Stimulated activated effector memory CD8-positive, alpha-beta T cell treated with anti-CD3 and anti-CD28 coated beads, Interleukin-12 subunit alpha, Interleukin-12 subunit beta, amount 100 ng/mL, for 72 hours (primary cell): Measurements from ENCODE around the gene CPEB4.

Experiments
- ATAC-seq: fragments of 150-1000 bp; cut with Tn5 transposase; 2 replicates; pipeline ENCODE4 v1.10.0; 2021
- DNase-seq, 2 donors: peaks; one replicate each; pipeline ENCODE4 v3.0.0; 2021 to 2022; ENCODE audit warnings: low spot score in 2 of 2
- H3K27ac Mint-ChIP-seq: one replicate; pipeline ENCODE4 v1.8.0; 2022; ENCODE audit warnings: mild to moderate bottlenecking, mixed read lengths
- H3K36me3 Mint-ChIP-seq: one replicate; pipeline ENCODE4 v1.8.0; 2022; ENCODE audit warnings: mild to moderate bottlenecking, mixed read lengths
- H3K4me1 Mint-ChIP-seq: one replicate; pipeline ENCODE4 v1.8.0; 2022; ENCODE audit warnings: mixed read lengths
- H3K4me3 Mint-ChIP-seq: one replicate; pipeline ENCODE4 v1.8.0; 2022; ENCODE audit warnings: mild to moderate bottlenecking, mixed read lengths
- H3K9me3 Mint-ChIP-seq: one replicate; pipeline ENCODE4 v1.8.0; 2022; ENCODE audit warnings: mixed read lengths

The CPEB4 gene

GRCh38 chr5:173855162-173855994 is 32.8 kb upstream of the CPEB4 start:
- Mint-ChIP-seq H3K36me3 (no peaks in the 10 kb centered on the region), H3K27ac (peak overlapping the region; percentile 46), H3K4me1 (peaks cover 23% of the 10 kb centered on the region), H3K4me3 (no peak overlapping the region), H3K9me3 (no peaks in the 10 kb centered on the region)
- DNase-seq (no peak), ATAC-seq (no peak)

GRCh38 chr5:173855995-173856656 is 32.0 kb upstream of the CPEB4 start:
- no peaks in the 10 kb centered on the region for H3K9me3 Mint-ChIP-seq
- ATAC-seq (no peak), DNase-seq (no peak)
- H3K4me3 Mint-ChIP-seq, result no peak overlapping the region
- peaks cover 23% of the 10 kb centered on the region for H3K4me1 Mint-ChIP-seq
- no peaks in the 10 kb centered on the region for H3K36me3 Mint-ChIP-seq
- H3K27ac Mint-ChIP-seq, result peak overlapping the region; percentile 46

GRCh38 chr5:173857234-173857633 is 30.9 kb upstream of the CPEB4 start:
- Mint-ChIP-seq H3K4me1 (peaks cover 23% of the 10 kb centered on the region), H3K9me3 (no peaks in the 10 kb centered on the region), H3K36me3 (no peaks in the 10 kb centered on the region), H3K27ac (no peak overlapping the region), H3K4me3 (no peak overlapping the region)
- ATAC-seq (no peak), DNase-seq (no peak)

DNA sequence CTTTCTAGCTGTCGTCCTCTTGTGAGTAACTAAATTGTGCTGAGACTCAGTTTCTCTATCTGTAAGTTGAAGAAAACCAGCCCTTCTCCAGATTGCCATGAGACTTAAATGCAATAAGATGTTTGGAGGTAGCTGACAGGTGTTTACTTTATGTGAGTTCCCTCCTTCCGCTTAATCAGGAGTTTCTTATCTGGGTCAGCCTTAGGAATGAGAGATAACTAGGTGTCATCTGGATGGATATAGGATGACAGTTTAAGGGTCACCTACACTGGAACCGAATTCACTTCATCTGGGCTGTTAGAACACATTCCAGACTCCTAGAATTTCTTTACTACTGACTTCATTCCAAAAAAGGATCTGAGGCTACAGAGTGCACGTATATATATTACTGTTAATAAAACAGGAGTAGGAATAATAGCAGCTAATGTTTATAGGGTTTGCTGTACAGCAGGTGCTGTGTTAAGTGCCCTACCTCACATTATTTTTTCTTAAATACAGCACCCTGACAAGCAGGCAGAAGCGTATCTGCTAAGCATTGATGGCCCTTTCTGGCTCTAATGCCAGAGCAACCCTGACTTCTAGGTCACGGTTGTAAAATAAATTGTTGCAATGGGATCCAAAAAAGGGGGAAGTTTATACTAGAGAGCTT is 30.0 kb upstream of the CPEB4 start:
- ATAC-seq (no peak), DNase-seq (no peak)
- Mint-ChIP-seq H3K27ac (no peak overlapping the region), H3K4me1 (peaks cover 23% of the 10 kb centered on the region), H3K4me3 (no peak overlapping the region), H3K9me3 (no peaks in the 10 kb centered on the region), H3K36me3 (no peaks in the 10 kb centered on the region)

- no peaks in the 10 kb centered on the region for H3K36me3 Mint-ChIP-seq
- H3K27ac Mint-ChIP-seq, result no peak overlapping the region
- peaks cover 16% of the 10 kb centered on the region for H3K4me1 Mint-ChIP-seq
- ATAC-seq, result no peak
- no peak for DNase-seq
- no peaks in the 10 kb centered on the region for H3K9me3 Mint-ChIP-seq
- H3K4me3 Mint-ChIP-seq, result no peak overlapping the region
Observed at GRCh38 chr5:173858670-173859407, 29.3 kb upstream of the CPEB4 start.

DNA sequence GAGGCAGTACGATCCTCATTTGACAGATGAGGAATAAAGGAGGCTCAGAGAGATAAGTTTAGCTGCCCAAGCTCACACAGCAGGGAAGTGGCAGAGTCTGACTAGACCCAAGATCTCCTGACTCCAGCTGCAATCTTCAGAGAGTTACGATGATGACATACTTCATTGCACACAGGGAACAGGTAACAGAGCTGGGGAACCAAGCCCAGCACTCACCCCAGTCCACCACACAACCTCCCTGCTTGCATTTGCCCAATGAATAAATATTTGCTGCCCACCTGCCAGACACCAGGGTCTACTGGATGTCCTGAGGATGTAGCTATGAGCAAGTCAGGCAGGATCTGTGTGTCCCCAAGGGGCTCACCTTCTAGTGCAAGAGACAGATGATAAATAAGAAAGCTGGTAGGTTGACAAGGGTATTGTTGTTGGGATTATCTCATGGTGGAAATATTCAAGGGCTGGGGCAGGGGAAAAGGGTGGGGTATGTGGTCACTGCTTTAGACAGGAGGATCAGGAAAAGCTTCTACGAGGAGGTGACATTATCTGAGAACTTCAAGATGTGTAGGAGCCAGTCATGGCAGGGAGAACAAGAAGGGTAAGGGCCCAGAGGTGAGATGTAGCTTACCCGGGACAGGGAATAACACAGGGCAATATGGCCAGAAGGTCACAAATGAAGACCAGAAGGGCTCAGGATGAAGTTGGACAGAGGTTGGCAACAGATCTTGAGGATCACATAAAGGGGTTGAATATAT is 28.6 kb upstream of the CPEB4 start:
- DNase-seq (no peak), ATAC-seq (no peak)
- H3K4me3 Mint-ChIP-seq, result no peak overlapping the region
- H3K9me3 Mint-ChIP-seq, result no peaks in the 10 kb centered on the region
- peaks cover 9% of the 10 kb centered on the region for H3K4me1 Mint-ChIP-seq
- H3K27ac Mint-ChIP-seq, result no peak overlapping the region
- no peaks in the 10 kb centered on the region for H3K36me3 Mint-ChIP-seq

DNA sequence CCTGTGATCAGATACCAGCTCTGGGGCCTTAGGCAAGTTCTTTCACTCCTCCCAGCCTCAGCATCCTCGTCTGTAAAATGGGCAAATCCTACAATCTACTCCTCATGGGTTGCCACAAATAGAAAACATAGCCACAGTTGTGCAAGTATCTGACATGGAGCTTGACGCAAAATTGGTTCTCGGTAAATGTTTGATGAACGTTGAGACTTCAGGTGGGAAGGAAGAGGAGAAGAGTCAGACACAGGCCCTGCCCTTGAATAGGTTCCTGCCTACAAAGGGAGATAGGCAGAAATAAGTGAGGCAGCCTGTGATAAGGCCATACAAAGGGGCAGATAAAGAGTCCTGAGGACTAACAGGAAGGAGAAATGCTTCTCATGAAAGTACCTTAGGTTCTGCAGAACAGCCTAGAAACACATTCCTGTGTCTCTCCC is 26.1 kb upstream of the CPEB4 start:
- ATAC-seq, result no peak
- Mint-ChIP-seq H3K36me3 (no peaks in the 10 kb centered on the region), H3K27ac (no peak overlapping the region), H3K9me3 (no peaks in the 10 kb centered on the region), H3K4me1 (no peaks in the 10 kb centered on the region), H3K4me3 (no peak overlapping the region)
- no peak for DNase-seq

- DNase-seq (no peak), ATAC-seq (no peak)
- Mint-ChIP-seq H3K4me3 (no peak overlapping the region), H3K36me3 (no peaks in the 10 kb centered on the region), H3K4me1 (no peaks in the 10 kb centered on the region), H3K27ac (no peak overlapping the region), H3K9me3 (no peaks in the 10 kb centered on the region)
Observed at GRCh38 chr5:173863359-173863758, 24.8 kb upstream of the CPEB4 start.

GRCh38 chr5:173864126-173865050 is 23.8 kb upstream of the CPEB4 start:
- ATAC-seq (no peak), DNase-seq (no peak)
- no peaks in the 10 kb centered on the region for H3K9me3 Mint-ChIP-seq
- no peaks in the 10 kb centered on the region for H3K36me3 Mint-ChIP-seq
- no peak overlapping the region for H3K4me3 Mint-ChIP-seq
- no peaks in the 10 kb centered on the region for H3K4me1 Mint-ChIP-seq
- H3K27ac Mint-ChIP-seq, result no peak overlapping the region

- ATAC-seq (no peak), DNase-seq (no peak)
- H3K27ac Mint-ChIP-seq, result no peak overlapping the region
- H3K36me3 Mint-ChIP-seq, result no peaks in the 10 kb centered on the region
- H3K4me3 Mint-ChIP-seq, result no peak overlapping the region
- no peaks in the 10 kb centered on the region for H3K4me1 Mint-ChIP-seq
- H3K9me3 Mint-ChIP-seq, result no peaks in the 10 kb centered on the region
Observed at GRCh38 chr5:173866243-173866857, 21.8 kb upstream of the CPEB4 start.

DNA sequence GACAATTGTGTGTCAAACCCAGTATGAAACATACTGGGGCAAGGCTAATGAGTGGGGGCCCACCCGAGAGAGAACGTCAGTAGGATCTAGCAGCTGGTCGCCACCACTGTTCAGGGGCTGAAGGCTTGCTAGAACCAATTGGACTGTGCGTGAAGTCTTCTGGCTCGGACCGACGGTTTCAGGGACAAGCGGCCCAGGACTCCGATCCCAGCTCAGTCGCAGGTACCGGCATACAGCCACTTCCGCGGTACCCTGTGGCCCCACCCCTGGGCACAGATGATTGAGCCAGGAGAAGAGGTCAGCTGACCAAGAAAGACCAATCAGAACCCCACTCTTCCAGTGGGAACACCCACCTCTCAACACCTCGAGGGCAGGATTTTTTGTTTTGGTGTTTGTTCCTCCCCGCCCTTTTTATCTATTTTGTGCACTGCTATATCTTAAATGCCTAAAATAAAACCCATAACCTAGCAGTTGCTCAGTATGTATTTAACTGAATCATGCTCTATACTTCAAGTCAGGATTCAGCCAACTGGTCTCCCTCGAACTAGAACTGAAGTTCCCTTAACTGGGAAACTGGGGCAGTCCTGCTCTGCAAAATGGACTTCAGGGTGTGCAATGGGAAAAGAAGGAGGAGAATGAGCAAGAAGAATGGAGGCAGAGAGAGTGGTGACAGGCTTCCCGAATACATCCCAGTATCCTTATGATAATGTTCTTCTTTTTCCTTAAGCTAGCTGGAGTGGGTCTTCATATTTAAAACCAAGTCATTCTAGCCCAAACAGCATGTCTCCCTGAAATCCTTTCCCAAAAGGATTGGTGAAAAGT is 21.1 kb upstream of the CPEB4 start:
- H3K27ac Mint-ChIP-seq, result no peak overlapping the region
- H3K4me3 Mint-ChIP-seq, result no peak overlapping the region
- no peak for DNase-seq
- H3K4me1 Mint-ChIP-seq, result no peaks in the 10 kb centered on the region
- no peaks in the 10 kb centered on the region for H3K36me3 Mint-ChIP-seq
- no peak for ATAC-seq
- no peaks in the 10 kb centered on the region for H3K9me3 Mint-ChIP-seq

- Mint-ChIP-seq H3K27ac (no peak overlapping the region), H3K4me1 (no peaks in the 10 kb centered on the region), H3K4me3 (no peak overlapping the region), H3K36me3 (no peaks in the 10 kb centered on the region), H3K9me3 (no peaks in the 10 kb centered on the region)
- DNase-seq (no peak), ATAC-seq (no peak)
Observed at GRCh38 chr5:173868096-173868880, 19.9 kb upstream of the CPEB4 start.
